ENCODE measurements around the gene TAPBPL.

The TAPBPL gene

GRCh38 chr12:6432991-6433390 lies 18.9 kb upstream of the TAPBPL start:
- TF ChIP-seq SIN3A (IDR thresholded peaks at IDR 0.05; ENCODE audit: borderline replicate concordance, insufficient read depth, low read length) (no peak), FOXP2 (optimal IDR thresholded peaks at IDR 0.05; ENCODE audit: borderline replicate concordance, extremely low read depth, extremely low read length, insufficient read depth) (no peak), TAF1 (IDR thresholded peaks at IDR 0.05; ENCODE audit: borderline replicate concordance, insufficient read depth, low read length) (no peak), REST (IDR thresholded peaks at IDR 0.05; ENCODE audit: insufficient read depth in 1 of 2, low read depth in 2 of 2, low read length in 2 of 2) (no peak), POLR2AphosphoS5 (IDR thresholded peaks at IDR 0.05; ENCODE audit: low read depth, low read length) (no peak)

DNA sequence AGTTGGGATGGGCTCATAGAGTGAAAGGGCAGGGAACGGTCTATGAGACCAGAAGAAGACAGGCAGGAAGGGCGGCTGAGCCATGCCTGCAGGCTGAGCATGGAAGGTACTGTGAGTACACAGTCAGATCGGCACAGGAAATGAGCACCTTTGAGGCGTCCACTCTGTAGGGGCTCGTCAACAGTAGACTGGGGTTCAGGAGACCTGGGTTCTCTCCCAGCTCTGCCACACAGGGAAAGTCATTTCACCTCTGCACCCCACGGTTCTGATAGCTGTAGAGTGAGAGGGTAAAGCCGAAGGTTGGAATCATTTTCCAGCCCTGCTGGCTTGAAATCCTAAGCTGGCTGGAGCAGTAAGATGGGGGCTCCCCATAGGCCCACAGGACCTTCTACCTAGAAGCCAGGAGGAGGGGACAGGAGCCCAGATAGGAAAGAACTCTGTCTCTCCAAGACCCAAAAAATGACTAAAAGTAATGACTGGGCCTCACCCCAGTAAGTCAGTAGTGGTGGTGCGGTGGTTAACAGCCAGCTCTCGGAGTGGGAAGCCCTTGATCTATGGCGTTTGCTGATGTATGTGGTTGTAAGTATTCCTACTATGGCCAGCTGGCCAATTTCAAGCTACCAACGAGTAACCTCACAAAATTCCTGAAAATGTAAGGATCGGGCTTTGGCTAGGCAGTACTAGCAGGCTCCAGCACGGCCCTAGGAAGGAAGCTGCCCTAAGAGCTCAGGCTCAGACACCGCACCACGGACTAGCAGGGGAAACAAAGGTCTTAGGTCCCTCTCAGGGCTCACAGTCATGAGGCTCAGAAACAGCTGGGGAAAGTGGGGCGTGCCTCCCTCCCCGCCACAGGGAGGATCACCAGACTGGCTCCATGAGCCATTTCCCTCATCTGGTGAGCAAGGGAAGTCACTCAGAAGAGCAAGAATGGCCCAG lies 17.4 kb upstream of the TAPBPL start:
- TF ChIP-seq FOXP2 (optimal IDR thresholded peaks at IDR 0.05; ENCODE audit: borderline replicate concordance, extremely low read depth, extremely low read length, insufficient read depth) (no peak), SIN3A (IDR thresholded peaks at IDR 0.05; ENCODE audit: borderline replicate concordance, insufficient read depth, low read length) (no peak), REST (IDR thresholded peaks at IDR 0.05; ENCODE audit: insufficient read depth in 1 of 2, low read depth in 2 of 2, low read length in 2 of 2) (no peak), POLR2AphosphoS5 (IDR thresholded peaks at IDR 0.05; ENCODE audit: low read depth, low read length) (no peak), TAF1 (IDR thresholded peaks at IDR 0.05; ENCODE audit: borderline replicate concordance, insufficient read depth, low read length) (no peak)

DNA sequence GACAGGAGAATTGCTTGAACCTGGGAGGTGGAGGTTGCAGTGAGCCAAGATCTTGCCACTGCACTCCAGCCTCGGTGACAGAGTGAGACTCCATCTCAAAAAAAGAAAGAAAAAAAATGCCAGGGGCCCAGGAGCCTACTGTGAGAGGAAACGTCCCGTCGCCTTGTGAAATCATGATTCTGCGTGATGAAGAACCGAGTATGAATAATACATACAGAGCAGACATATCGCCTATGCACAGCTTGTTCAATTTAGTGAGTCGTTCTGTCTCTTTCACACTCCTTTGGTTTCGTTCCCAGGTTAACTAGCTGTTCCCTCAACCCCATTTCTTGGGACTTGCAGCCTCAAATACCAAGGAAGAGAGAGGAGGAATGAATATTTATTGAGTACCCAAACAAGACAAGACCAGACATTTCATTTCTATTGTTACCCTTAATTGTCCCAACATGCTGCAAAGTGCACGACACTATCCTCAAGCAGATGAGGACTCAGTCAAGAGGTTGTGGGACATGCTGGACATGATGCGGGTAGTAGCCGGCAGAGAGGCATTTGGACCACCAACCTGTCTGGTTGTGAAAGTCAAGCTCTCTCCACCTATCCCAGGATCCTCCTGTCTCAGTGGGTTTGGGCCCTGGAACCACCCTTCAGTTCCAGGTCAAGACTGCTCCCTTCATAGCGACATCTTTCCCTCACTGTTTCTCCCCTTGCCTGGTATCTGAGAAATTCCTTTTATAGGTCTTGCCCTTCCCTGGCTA lies 15.7 kb upstream of the TAPBPL start:
- TF ChIP-seq FOXP2 (optimal IDR thresholded peaks at IDR 0.05; ENCODE audit: borderline replicate concordance, extremely low read depth, extremely low read length, insufficient read depth), result no peak
- TF ChIP-seq REST (IDR thresholded peaks at IDR 0.05; ENCODE audit: insufficient read depth in 1 of 2, low read depth in 2 of 2, low read length in 2 of 2), result no peak
- TF ChIP-seq TAF1 (IDR thresholded peaks at IDR 0.05; ENCODE audit: borderline replicate concordance, insufficient read depth, low read length), result no peak
- TF ChIP-seq POLR2AphosphoS5 (IDR thresholded peaks at IDR 0.05; ENCODE audit: low read depth, low read length), result no peak
- TF ChIP-seq SIN3A (IDR thresholded peaks at IDR 0.05; ENCODE audit: borderline replicate concordance, insufficient read depth, low read length), result no peak

- TF ChIP-seq SIN3A (IDR thresholded peaks at IDR 0.05; ENCODE audit: borderline replicate concordance, insufficient read depth, low read length), result no peak
- TF ChIP-seq FOXP2 (optimal IDR thresholded peaks at IDR 0.05; ENCODE audit: borderline replicate concordance, extremely low read depth, extremely low read length, insufficient read depth), result no peak
- no peak for TF ChIP-seq REST (IDR thresholded peaks at IDR 0.05; ENCODE audit: insufficient read depth in 1 of 2, low read depth in 2 of 2, low read length in 2 of 2)
- TF ChIP-seq TAF1 (IDR thresholded peaks at IDR 0.05; ENCODE audit: borderline replicate concordance, insufficient read depth, low read length), result no peak
- TF ChIP-seq POLR2AphosphoS5 (IDR thresholded peaks at IDR 0.05; ENCODE audit: low read depth, low read length), result no peak
These were observed 14.3 kb upstream of the TAPBPL start for GRCh38 chr12:6437586-6437985.
